Chondrocyte (in vitro differentiated cells): ENCODE results near the gene SMG9. TPM values are rescaled to one million over a fixed set of nuclear protein-coding genes. Genes with fewer than 3 reads are reported as not detected.
A peak's percentile ranks its signal among the peaks of the same experiment; 100 is the strongest.

ENCODE experiments used
- DNase-seq: peaks from one replicate; pipeline ENCODE4 v3.0.0; 2021; ENCODE audit warnings: mixed read lengths, low spot score
- H3K27ac Mint-ChIP-seq: one replicate; pipeline ENCODE4 v1.8.0; 2021; ENCODE audit warnings: mild to moderate bottlenecking, moderate library complexity, mixed read lengths; ENCODE audit not compliant: unreplicated experiment
- H3K27me3 Mint-ChIP-seq: 2 replicates; pipeline ENCODE4 v1.8.0; 2021; ENCODE audit warnings: low read depth, mixed read lengths
- H3K36me3 Mint-ChIP-seq: 2 replicates; pipeline ENCODE4 v1.8.0; 2021; ENCODE audit warnings: low read depth, mixed read lengths
- H3K4me1 Mint-ChIP-seq: 2 replicates; pipeline ENCODE4 v1.8.0; 2021; ENCODE audit warnings: low read depth, mild to moderate bottlenecking, mixed read lengths
- H3K4me3 Mint-ChIP-seq: one replicate; pipeline ENCODE4 v1.8.0; 2021; ENCODE audit warnings: mild to moderate bottlenecking, moderate library complexity, mixed read lengths; ENCODE audit not compliant: unreplicated experiment
- H3K9me3 Mint-ChIP-seq: 2 replicates; pipeline ENCODE4 v1.8.0; 2021; ENCODE audit warnings: low read depth, mixed read lengths
- total RNA-seq: library from RNA; stranded (reverse); gene quantifications from 3 replicates; pipeline ENCODE4 v1.2.1, GENCODE V29; 2021
- TF ChIP-seq, protein P1 (sequence below): fragments of 200-600 bp; sonication (generic); IDR thresholded peaks from 2 replicates; pipeline ENCODE4 v1.5.0; 2021; ENCODE audit warnings: antibody characterized with exemption, mild to moderate bottlenecking, moderate library complexity

SMG9 gene
- total RNA-seq, 1 donor from 2014 or later: 46.9 TPM

DNA sequence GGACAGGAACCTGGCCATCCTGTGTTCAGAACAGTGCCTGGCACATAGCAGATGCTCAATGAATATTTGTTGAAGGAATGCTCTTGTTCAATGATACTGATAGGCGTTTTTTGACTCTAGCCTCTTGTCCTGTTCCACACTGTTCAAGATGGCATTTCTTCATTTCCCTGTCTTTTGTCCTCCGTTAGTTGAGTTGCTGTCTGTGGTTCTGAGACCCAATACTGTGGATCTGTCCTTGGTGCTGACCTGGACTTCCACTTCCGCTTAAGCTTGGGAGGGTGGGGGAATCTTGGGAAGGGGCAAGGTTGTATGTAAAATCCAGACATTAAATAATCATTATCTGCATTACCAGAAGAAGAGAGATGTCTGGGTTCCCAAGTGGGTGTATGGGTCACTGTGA lies 34.3 kb upstream of the SMG9 start:
- H3K4me3 Mint-ChIP-seq: no peak overlapping the region
- H3K9me3 Mint-ChIP-seq: no peaks in the 10 kb centered on the region
- peaks cover 13% of the 10 kb centered on the region for H3K4me1 Mint-ChIP-seq
- TF ChIP-seq, protein P1, sequence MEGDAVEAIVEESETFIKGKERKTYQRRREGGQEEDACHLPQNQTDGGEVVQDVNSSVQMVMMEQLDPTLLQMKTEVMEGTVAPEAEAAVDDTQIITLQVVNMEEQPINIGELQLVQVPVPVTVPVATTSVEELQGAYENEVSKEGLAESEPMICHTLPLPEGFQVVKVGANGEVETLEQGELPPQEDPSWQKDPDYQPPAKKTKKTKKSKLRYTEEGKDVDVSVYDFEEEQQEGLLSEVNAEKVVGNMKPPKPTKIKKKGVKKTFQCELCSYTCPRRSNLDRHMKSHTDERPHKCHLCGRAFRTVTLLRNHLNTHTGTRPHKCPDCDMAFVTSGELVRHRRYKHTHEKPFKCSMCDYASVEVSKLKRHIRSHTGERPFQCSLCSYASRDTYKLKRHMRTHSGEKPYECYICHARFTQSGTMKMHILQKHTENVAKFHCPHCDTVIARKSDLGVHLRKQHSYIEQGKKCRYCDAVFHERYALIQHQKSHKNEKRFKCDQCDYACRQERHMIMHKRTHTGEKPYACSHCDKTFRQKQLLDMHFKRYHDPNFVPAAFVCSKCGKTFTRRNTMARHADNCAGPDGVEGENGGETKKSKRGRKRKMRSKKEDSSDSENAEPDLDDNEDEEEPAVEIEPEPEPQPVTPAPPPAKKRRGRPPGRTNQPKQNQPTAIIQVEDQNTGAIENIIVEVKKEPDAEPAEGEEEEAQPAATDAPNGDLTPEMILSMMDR: no peak
- DNase-seq: peak; percentile 10
- peaks cover 20% of the 10 kb centered on the region for H3K27me3 Mint-ChIP-seq
- H3K36me3 Mint-ChIP-seq: no peaks in the 10 kb centered on the region
- no peak overlapping the region for H3K27ac Mint-ChIP-seq

DNA sequence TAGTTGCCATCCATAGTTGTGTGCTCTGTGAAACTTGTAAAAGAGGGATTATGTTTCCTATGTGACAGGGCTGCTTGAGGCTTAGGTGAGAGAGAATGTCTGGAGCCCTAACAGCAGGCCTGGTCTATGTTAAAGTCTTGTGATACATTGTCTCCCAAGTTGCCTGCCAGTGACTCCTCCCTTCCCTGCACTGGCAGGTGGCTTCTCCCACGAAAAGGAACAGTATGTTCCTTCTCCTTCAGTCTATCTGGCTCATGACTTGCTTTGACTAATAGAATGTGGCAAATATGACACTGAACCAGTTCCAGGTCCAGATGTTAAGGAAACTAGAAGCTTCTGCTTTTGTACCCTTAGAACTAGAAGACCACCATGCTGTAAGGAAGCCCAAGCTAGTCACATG lies 31.9 kb upstream of the SMG9 start:
- no peak for DNase-seq
- TF ChIP-seq, protein P1: no peak
- H3K36me3 Mint-ChIP-seq: no peaks in the 10 kb centered on the region
- no peaks in the 10 kb centered on the region for H3K9me3 Mint-ChIP-seq
- peaks cover 17% of the 10 kb centered on the region for H3K4me1 Mint-ChIP-seq
- H3K27me3 Mint-ChIP-seq: peaks cover 12% of the 10 kb centered on the region
- no peak overlapping the region for H3K27ac Mint-ChIP-seq
- H3K4me3 Mint-ChIP-seq: no peak overlapping the region

DNA sequence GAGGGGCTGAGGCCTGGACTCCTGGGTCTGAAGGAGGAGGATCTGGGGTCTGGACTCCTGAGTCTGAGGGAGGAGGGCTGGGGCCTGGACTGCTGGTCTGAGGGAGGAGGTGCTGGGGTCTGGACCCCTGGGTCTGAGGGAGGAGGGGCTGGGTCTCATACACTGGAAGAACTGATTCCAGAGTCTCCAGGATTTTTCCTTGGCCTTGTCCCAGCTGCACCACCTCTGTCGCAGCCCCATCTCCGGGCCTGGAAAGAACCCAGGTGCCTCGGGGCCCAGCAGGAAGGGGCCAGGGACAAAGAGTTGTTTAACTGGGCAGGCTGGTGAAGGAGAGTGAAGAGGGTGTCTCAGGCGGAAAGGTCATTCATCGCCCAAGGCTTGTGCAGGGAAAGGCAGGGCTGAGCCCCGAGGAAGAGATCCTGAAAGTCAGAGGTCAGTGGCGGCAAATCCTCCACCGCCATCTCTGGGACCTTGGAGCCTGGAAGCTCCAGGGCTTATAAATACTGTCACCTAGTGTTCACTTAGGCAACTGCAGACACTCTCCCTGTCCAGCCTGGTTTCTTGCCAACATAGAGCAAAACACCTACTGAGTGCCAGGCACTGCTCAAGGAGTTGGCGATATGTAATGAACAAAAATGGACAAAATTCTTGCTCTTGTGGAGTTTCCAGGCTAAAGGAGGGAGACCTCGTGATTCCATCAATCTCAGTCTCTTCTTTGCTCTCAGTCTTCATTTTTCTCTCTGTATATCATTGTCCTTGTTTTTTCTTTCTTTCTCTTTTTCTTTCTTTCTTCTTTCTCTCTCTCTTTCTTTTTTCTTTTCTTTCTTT lies 30.4 kb upstream of the SMG9 start:
- H3K27ac Mint-ChIP-seq: peak overlapping the region; percentile 67
- TF ChIP-seq, protein P1: peak; percentile 99
- no peaks in the 10 kb centered on the region for H3K9me3 Mint-ChIP-seq
- H3K4me3 Mint-ChIP-seq: no peak overlapping the region
- peaks cover 7% of the 10 kb centered on the region for H3K27me3 Mint-ChIP-seq
- H3K36me3 Mint-ChIP-seq: no peaks in the 10 kb centered on the region
- H3K4me1 Mint-ChIP-seq: peaks cover 30% of the 10 kb centered on the region
- DNase-seq: no peak

DNA sequence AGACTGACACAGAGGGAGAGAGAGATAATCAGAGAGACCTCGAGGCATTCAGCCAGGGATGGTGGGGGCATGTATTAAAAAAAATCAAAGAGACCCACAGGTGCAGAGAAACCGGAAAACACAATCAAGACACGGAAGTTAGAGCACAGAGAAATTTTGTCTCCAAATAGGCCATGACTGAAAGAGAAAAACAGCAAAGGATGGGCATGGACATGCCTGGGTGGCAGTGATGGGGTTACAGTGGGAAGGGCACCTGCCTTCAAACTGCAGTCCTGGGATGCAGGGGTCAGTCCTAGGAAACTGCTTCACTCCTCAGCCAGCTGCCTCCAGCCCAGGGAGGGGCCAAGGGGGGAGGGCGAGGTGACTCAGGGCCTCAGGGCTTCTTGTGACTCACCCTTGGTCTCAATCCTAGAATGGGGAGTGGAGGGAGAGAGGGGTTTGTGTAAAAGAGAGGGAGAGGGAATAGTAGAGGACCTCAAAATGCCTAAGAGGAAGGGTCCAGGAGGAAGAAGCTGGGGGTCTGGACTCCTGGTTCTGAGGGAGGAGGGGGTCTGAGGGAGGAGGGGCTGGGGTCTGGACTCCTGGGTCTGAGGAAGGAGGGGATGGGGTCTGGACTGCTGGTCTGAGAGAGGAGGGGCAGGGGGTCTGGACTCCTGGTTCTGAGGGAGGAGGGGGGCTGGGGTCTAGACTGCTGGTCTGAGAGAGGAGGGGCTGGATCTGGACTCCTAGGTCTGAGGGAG lies 29.6 kb upstream of the SMG9 start:
- Mint-ChIP-seq H3K27me3 (peaks cover 4% of the 10 kb centered on the region), H3K36me3 (no peaks in the 10 kb centered on the region), H3K4me1 (peaks cover 38% of the 10 kb centered on the region), H3K27ac (peak overlapping the region; percentile 75), H3K9me3 (no peaks in the 10 kb centered on the region), H3K4me3 (no peak overlapping the region)
- TF ChIP-seq, protein P1: no peak
- DNase-seq: no peak

DNA sequence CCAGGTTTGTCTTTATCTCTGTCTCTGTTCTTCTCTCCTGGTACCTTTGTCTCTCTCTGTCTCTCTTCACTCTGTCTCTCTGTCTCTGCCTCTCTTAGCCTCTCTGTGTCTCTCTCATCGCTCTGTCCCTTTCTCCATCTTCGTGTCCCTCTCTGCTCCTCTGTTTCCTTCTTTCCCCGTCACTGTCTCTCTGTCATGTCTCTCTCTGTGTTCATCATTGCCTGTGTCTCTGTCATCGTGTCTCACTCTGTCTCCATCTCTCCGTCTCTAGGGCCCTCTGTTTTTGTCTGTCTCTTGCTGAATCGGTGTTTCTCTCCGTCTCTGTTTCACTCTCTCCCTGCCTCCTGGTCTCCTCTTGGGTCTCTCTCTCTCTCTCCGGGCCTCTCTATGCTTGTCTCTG lies 28.9 kb upstream of the SMG9 start:
- Mint-ChIP-seq H3K9me3 (no peaks in the 10 kb centered on the region), H3K27ac (no peak overlapping the region), H3K4me1 (peaks cover 39% of the 10 kb centered on the region), H3K36me3 (no peaks in the 10 kb centered on the region), H3K27me3 (no peaks in the 10 kb centered on the region), H3K4me3 (no peak overlapping the region)
- TF ChIP-seq, protein P1: no peak
- no peak for DNase-seq
